Activated CD8-positive, alpha-beta T cell treated with anti-CD3 and anti-CD28 coated beads for 36 hours (primary cell): Measurements from ENCODE around the gene SLC35D2. TPM values are rescaled to one million over a fixed set of nuclear protein-coding genes. Genes with fewer than 3 reads are reported as not detected.

Experiments
- ATAC-seq: fragments of 200-7000 bp; cut with Tn5 transposase; one replicate; pipeline ENCODE4 v1.10.0; 2021; ENCODE audit warnings: mild to moderate bottlenecking, moderate library complexity
- CTCF ChIA-PET: fragments of 350-600 bp; sonication (Branson Sonifier 250); formaldehyde crosslinking; loops from one replicate; lab custom pipeline; 2021; ENCODE audit warnings: antibody characterized with exemption; lab: Charles Lee
- POLR2A ChIA-PET: fragments of 350-600 bp; sonication (Branson Sonifier 250); formaldehyde crosslinking; loops from one replicate; lab custom pipeline; 2021; ENCODE audit warnings: antibody characterized with exemption; lab: Charles Lee
- DNase-seq: peaks from one replicate; pipeline ENCODE4 v3.0.0-alpha.2; 2020
- H3K27ac Mint-ChIP-seq: one replicate; pipeline ENCODE4 v1.8.0; 2021; ENCODE audit warnings: mild to moderate bottlenecking, mixed read lengths
- H3K27me3 Mint-ChIP-seq: one replicate; pipeline ENCODE4 v1.8.0; 2021; ENCODE audit warnings: mixed read lengths
- H3K36me3 Mint-ChIP-seq: one replicate; pipeline ENCODE4 v1.8.0; 2021; ENCODE audit warnings: low read depth, mixed read lengths
- H3K4me1 Mint-ChIP-seq: one replicate; pipeline ENCODE4 v1.8.0; 2021; ENCODE audit warnings: low read depth, mixed read lengths
- H3K4me3 Mint-ChIP-seq: one replicate; pipeline ENCODE4 v1.8.0; 2021; ENCODE audit warnings: mild to moderate bottlenecking, moderate library complexity, mixed read lengths
- H3K9me3 Mint-ChIP-seq: one replicate; pipeline ENCODE4 v1.8.0; 2021; ENCODE audit warnings: mixed read lengths
- intact Hi-C: fragments of 100-400 bp; cut with micrococcal nuclease; formaldehyde crosslinking; loops from one replicate; pipeline ENCODE4 v1.10.0; 2022
- total RNA-seq, 2 experiments: library from RNA; stranded (reverse); gene quantifications; one replicate each; pipeline ENCODE4 v1.2.3, GENCODE V29; 2021
- TF ChIP-seq, protein P1 (sequence below): fragments of 200-600 bp; IDR thresholded peaks from one replicate; pipeline ENCODE4 v1.8.0; 2022; ENCODE audit warnings: antibody characterized with exemption, mild to moderate bottlenecking

SLC35D2 gene
- total RNA-seq, 2 experiments from 2014 or later = 2.2 to 2.6 TPM

DNA sequence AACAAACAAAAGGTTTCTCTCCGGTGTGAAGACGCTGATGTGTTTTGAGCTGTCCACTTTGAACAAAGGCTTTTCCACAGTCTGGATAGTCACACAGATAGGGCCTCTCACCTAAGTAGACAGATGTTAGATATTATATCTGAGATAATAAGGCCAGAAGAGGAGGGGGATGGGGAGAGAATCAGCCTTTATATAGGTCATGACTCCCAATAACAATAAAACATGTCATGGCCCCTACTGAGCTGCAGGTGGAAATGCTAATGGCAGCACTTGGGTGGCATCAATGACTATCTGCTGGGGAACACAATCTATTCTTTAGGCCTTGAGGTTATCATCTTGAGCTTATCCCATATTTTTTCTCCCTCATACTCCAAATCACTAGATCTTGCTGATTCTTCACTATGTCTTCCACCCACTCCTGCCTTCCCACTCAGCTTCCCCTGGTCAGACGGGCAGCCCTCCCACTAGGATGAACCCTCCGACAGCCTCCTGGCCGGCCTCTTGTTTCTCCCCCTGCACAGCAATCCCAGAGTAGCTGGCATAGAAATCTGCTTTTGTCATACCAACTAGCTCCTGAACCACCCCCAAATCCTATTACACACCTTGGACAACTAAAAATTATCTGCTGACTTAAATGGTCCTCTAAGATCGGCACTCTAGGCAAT is 11.5 kb upstream of the SLC35D2 start:
- peaks cover 20% of the 10 kb centered on the region for H3K4me1 Mint-ChIP-seq
- H3K4me3 Mint-ChIP-seq = no peak overlapping the region
- CTCF ChIA-PET = no interaction called here
- H3K36me3 Mint-ChIP-seq = peaks cover 52% of the 10 kb centered on the region
- intact Hi-C loops = no loop called here
- ATAC-seq (no peak), DNase-seq (no peak)
- TF ChIP-seq, protein P1, sequence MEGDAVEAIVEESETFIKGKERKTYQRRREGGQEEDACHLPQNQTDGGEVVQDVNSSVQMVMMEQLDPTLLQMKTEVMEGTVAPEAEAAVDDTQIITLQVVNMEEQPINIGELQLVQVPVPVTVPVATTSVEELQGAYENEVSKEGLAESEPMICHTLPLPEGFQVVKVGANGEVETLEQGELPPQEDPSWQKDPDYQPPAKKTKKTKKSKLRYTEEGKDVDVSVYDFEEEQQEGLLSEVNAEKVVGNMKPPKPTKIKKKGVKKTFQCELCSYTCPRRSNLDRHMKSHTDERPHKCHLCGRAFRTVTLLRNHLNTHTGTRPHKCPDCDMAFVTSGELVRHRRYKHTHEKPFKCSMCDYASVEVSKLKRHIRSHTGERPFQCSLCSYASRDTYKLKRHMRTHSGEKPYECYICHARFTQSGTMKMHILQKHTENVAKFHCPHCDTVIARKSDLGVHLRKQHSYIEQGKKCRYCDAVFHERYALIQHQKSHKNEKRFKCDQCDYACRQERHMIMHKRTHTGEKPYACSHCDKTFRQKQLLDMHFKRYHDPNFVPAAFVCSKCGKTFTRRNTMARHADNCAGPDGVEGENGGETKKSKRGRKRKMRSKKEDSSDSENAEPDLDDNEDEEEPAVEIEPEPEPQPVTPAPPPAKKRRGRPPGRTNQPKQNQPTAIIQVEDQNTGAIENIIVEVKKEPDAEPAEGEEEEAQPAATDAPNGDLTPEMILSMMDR = no peak
- no peaks in the 10 kb centered on the region for H3K9me3 Mint-ChIP-seq
- H3K27ac Mint-ChIP-seq = no peak overlapping the region
- POLR2A ChIA-PET = no interaction called here
- H3K27me3 Mint-ChIP-seq = no peaks in the 10 kb centered on the region

DNA sequence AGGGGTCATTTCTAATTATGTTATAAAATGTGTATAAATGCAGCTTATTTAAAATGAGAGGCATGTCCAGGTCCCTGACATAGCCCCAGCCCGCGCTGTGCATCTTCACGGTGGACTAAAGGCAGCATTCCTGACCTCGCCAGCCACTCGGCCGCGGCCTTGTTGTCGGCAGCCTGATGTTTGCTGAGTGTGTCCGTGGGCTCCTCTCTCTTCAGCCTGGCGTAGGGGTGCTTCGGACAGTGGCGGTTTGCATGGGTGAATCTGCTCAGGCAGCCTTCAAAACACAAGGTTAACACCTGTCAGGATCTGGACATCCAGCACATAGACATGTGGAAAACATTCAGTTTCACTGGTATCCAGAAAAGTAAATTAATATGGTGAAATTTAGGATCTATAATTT is 8.8 kb upstream of the SLC35D2 start:
- TF ChIP-seq, protein P1 = no peak
- Mint-ChIP-seq H3K36me3 (peaks cover 54% of the 10 kb centered on the region), H3K9me3 (no peaks in the 10 kb centered on the region), H3K4me3 (no peak overlapping the region), H3K4me1 (peaks cover 3% of the 10 kb centered on the region), H3K27me3 (no peaks in the 10 kb centered on the region), H3K27ac (no peak overlapping the region)
- POLR2A ChIA-PET = no interaction called here
- intact Hi-C loops = no loop called here
- CTCF ChIA-PET = no interaction called here
- ATAC-seq (no peak), DNase-seq (no peak)

DNA sequence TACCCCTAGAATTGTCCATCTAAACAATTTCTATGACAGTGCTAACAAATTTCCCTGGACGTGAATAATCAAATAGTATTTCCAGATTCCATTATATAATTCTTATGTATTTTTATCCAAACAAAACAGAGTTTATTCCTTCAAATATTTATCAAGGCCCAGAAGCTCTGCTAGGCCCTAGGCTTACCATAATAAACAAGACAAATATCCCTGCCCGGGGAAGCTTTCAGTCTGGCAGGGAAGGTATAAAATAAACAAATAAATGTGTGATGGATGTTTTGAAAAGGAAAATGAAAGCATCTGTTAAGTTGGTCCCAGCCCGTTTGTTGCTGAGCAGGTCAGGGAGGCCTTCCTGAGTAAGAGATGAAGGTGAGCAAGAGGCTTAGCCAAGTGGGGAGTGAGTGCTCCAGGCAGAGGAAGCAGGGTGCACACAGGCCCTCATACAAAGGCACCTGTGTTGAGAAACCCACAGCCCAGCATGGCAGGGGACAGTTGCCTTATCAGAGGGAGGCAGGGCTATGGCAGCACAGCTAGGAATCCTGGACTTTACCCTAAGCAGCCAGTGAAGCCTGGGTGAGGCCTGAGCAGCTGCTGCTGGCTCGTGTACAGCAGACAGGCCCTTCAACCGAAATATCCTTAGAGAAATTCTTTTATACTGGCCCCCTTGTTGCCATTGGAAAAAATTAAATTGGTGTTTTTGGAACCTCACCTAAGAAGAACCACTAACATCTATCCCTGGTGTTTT is 7.7 kb upstream of the SLC35D2 start:
- no peaks in the 10 kb centered on the region for H3K27me3 Mint-ChIP-seq
- TF ChIP-seq, protein P1 = no peak
- no peak overlapping the region for H3K4me3 Mint-ChIP-seq
- H3K9me3 Mint-ChIP-seq = no peaks in the 10 kb centered on the region
- peaks cover 58% of the 10 kb centered on the region for H3K36me3 Mint-ChIP-seq
- intact Hi-C loops = no loop called here
- POLR2A ChIA-PET = no interaction called here
- peaks cover 3% of the 10 kb centered on the region for H3K4me1 Mint-ChIP-seq
- H3K27ac Mint-ChIP-seq = no peak overlapping the region
- DNase-seq = no peak
- CTCF ChIA-PET = no interaction called here
- ATAC-seq = no peak

DNA sequence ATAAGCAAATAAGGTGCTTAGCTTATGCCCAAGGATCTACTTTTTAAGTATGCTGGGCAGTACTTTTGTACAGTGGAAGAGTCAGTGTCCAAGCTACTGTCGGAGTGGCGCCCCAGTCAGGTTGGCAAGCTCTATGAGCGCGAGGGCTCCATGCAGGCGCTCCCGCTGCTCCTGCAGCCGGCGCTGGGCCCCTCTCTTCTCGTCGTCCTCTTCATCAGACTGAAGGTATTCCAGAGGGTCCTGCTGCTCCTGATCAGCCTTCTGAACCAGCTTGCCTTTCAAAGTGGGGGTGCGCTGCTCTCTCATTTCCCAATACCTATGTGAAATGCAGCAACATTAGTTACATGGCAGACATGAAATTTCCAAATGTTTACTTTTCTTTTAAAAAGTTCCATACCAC is 4.6 kb upstream of the SLC35D2 start:
- Mint-ChIP-seq H3K27me3 (no peaks in the 10 kb centered on the region), H3K9me3 (no peaks in the 10 kb centered on the region), H3K4me1 (peaks cover 12% of the 10 kb centered on the region), H3K36me3 (peaks cover 58% of the 10 kb centered on the region), H3K27ac (no peak overlapping the region), H3K4me3 (no peak overlapping the region)
- no peak for DNase-seq
- intact Hi-C loops = no loop called here
- no peak for ATAC-seq
- ChIA-PET CTCF (no interaction called here), POLR2A (interaction anchor here (0.5 kb wide), 1 partner anchor 13 kb away, joined by 3 read pairs; no protein-coding TSS in a partner anchor)
- TF ChIP-seq, protein P1 = no peak

DNA sequence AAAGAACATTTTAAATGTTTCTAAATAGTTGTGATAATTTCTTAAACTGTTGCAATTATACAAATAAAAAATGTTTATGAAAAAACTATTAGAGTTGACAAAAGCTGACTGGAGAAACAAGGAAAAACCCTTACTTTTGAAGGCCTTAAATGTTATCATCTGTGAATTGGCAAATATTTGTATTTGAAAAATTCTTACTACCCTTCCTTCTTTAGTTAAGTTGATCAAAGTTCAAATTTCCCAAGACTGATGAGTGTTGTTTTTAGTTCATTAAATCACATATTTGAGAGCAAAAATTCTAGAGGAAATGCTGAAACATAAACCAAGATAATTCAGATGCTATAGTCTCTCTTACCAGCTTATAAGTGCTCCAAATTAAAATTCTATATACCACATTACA is 2.6 kb upstream of the SLC35D2 start:
- no peak overlapping the region for H3K27ac Mint-ChIP-seq
- H3K36me3 Mint-ChIP-seq = peaks cover 47% of the 10 kb centered on the region
- POLR2A ChIA-PET = no interaction called here
- no peak for ATAC-seq
- TF ChIP-seq, protein P1 = no peak
- no peaks in the 10 kb centered on the region for H3K9me3 Mint-ChIP-seq
- no peak for DNase-seq
- intact Hi-C loops = no loop called here
- H3K4me1 Mint-ChIP-seq = peaks cover 26% of the 10 kb centered on the region
- H3K4me3 Mint-ChIP-seq = no peak overlapping the region
- H3K27me3 Mint-ChIP-seq = no peaks in the 10 kb centered on the region
- CTCF ChIA-PET = interaction anchor here (1.2 kb wide), 1 partner anchor 58 kb away, joined by 3 read pairs; no protein-coding TSS in a partner anchor
